Measurements from ENCODE around the gene TXN2.

The TXN2 gene

DNA sequence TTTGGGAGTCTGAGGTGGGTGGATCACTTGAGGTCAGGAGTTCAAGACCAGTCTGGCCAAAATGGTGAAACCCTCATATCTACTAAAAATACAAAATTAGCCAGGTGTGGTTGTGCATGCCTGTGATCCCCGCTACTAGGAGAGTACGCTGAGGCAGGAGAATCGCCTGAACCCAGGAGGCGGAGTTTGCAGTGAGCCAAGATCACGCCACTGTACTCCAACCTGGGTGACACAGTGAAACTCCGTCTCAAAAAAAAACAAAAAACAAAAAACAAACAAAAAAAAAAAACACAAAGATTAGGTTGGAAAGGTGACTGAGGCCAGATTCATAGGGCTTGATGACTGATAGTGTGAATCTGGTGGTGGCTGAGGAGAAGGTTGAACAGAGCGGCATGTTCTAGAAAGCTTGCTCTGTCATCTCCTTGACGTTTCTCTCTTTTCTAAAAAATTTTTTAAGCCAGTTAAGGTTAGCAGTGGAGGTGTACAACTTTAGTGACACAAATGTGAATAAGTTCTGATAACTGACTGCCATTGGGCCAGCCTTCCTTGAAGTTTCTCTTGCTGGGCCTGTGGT lies 40.9 kb downstream of the TXN2 start:
- Histone ChIP-seq H3K9me2 (replicated peaks; ENCODE audit: control insufficient read depth, low read length) (no peaks in the 10 kb centered on the region), H3F3A (ENCODE audit: control insufficient read depth, insufficient read depth) (no peaks in the 10 kb centered on the region), H3K36me3 (ENCODE audit: control insufficient read depth, low read length) (no peaks in the 10 kb centered on the region), H4K20me1 (ENCODE audit: control insufficient read depth, insufficient read depth, low read depth, low read length) (no peaks in the 10 kb centered on the region), H3K79me2 (ENCODE audit: control insufficient read depth, low read length) (no peaks in the 10 kb centered on the region), H3K4me3 (ENCODE audit: low read length) (no peak overlapping the region), H3K27me3 (ENCODE audit: control insufficient read depth, low read length) (peaks cover 8% of the 10 kb centered on the region; the same call in 1 of the 2 replicates), H3K27ac (ENCODE audit: low read depth, low read length) (no peak overlapping the region), H3K9me3 (ENCODE audit: control insufficient read depth, insufficient read depth, low read length) (no peaks in the 10 kb centered on the region), H3K4me2 (ENCODE audit: low read length) (no peak overlapping the region), H3K4me1 (ENCODE audit: control insufficient read depth, low read length) (peaks cover 8% of the 10 kb centered on the region)
- TF ChIP-seq, protein P1, sequence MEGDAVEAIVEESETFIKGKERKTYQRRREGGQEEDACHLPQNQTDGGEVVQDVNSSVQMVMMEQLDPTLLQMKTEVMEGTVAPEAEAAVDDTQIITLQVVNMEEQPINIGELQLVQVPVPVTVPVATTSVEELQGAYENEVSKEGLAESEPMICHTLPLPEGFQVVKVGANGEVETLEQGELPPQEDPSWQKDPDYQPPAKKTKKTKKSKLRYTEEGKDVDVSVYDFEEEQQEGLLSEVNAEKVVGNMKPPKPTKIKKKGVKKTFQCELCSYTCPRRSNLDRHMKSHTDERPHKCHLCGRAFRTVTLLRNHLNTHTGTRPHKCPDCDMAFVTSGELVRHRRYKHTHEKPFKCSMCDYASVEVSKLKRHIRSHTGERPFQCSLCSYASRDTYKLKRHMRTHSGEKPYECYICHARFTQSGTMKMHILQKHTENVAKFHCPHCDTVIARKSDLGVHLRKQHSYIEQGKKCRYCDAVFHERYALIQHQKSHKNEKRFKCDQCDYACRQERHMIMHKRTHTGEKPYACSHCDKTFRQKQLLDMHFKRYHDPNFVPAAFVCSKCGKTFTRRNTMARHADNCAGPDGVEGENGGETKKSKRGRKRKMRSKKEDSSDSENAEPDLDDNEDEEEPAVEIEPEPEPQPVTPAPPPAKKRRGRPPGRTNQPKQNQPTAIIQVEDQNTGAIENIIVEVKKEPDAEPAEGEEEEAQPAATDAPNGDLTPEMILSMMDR (IDR thresholded peaks at IDR 0.05; ENCODE audit: low read depth, low read length, poor library complexity, severe bottlenecking), result no peak
- TF ChIP-seq EZH2phosphoT487 (IDR thresholded peaks at IDR 0.05; ENCODE audit: borderline replicate concordance, low read length), result no peak

DNA sequence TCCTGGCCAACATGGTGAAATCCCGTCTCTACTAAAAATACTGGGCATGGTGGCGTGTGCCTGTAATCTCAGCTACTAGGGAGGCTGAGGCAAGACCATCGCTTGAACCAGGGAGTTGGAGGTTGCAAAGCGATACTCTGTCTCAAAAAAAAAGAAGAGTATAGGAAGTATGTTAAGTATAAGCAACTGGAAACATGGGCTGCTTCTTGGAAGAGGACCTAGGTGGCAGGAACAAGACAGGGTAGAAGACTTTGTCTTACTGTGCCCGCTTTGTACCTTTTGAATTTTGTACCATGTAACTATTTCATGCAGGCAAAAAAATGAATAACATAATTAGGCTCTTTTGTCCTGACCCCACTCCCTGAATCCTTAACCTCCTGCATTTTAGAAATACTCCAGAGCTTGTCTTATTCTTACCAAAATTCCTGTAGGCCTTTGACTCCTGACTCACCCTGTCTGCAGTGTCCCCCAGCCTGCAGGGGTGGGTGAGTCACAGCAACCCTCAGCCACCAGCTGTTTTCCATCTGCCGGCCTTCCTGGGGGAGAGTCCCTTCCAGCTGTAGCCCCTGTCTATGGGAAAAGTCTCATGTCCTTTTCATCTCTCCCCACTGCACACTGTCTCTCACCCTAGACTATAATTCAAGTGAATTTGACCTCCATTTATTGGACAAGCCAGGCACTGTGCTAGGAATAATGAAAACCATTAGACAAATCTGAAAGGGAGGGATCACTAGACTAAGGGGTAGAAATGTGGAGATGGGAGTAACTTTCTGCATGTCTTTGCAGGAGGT lies 41.8 kb downstream of the TXN2 start:
- no peak overlapping the region for H3K27ac ChIP-seq (ENCODE audit: low read depth, low read length)
- peaks cover 9% of the 10 kb centered on the region for H3K4me1 ChIP-seq (ENCODE audit: control insufficient read depth, low read length)
- H3K4me2 ChIP-seq (ENCODE audit: low read length), result no peak overlapping the region

DNA sequence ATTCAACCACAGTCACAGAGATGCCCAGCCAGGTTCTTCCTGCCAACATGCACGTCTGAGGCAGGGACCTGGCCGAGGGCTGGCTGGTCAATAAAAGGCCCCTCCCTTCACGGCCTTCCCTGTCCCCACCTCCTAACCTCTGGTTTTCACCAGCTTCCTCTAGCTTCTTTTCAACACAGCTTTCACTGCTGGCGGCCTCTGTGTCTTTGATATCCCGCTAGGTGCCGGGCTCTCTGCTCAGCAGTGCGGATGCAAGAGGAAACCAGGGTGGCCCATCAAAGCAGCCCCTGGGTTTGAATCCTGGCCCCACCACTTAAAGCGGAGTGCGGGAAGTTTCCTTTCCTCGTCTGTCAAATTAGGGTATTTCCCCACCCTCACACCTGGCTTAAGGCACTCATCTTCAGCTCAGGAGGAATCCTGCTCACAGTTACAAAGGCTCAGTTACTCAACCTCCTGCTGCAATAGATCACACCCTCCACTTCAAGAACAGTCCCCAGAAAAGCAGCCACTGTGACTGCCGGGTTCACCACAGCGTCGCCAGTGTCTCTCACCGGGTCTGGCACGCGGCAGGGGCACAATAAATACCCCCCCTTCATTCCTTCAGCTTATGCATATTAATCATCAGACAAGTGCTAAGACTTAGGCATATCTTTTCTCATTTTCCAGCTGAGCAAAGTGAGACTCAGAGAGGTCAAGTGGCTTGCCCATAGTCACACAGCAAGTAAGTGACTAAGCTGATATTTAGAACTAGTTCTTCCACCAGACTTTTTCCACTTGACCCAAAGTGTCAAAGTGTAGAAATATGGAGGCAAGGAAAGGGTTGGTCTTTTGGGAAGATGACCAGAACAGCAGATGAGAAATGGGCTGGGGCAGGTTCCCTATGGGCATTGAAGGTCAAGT lies 45.7 kb downstream of the TXN2 start:
- H3K4me1 ChIP-seq (ENCODE audit: control insufficient read depth, low read length), result peaks cover 7% of the 10 kb centered on the region
- no peak overlapping the region for H3K4me3 ChIP-seq (ENCODE audit: low read length)
- no peak overlapping the region for H3K4me2 ChIP-seq (ENCODE audit: low read length)
- no peaks in the 10 kb centered on the region for H4K20me1 ChIP-seq (ENCODE audit: control insufficient read depth, insufficient read depth, low read depth, low read length)
- no peaks in the 10 kb centered on the region for H3F3A ChIP-seq (ENCODE audit: control insufficient read depth, insufficient read depth)
- H3K9me3 ChIP-seq (ENCODE audit: control insufficient read depth, insufficient read depth, low read length), result no peaks in the 10 kb centered on the region
- no peak for TF ChIP-seq EZH2phosphoT487 (IDR thresholded peaks at IDR 0.05; ENCODE audit: borderline replicate concordance, low read length)
- TF ChIP-seq, protein P1 (IDR thresholded peaks at IDR 0.05; ENCODE audit: low read depth, low read length, poor library complexity, severe bottlenecking), result no peak
- no peak overlapping the region for H3K27ac ChIP-seq (ENCODE audit: low read depth, low read length)
- peaks cover 11% of the 10 kb centered on the region; the same call in 1 of the 2 replicates for H3K27me3 ChIP-seq (ENCODE audit: control insufficient read depth, low read length)
- no peaks in the 10 kb centered on the region for H3K9me2 ChIP-seq (replicated peaks; ENCODE audit: control insufficient read depth, low read length)
- no peaks in the 10 kb centered on the region for H3K36me3 ChIP-seq (ENCODE audit: control insufficient read depth, low read length)
- no peaks in the 10 kb centered on the region for H3K79me2 ChIP-seq (ENCODE audit: control insufficient read depth, low read length)

More for the DNA sequence above, 41.8 kb downstream of the TXN2 start:
- TF ChIP-seq, protein P1 (IDR thresholded peaks at IDR 0.05; ENCODE audit: low read depth, low read length, poor library complexity, severe bottlenecking), result no peak
- no peak for TF ChIP-seq EZH2phosphoT487 (IDR thresholded peaks at IDR 0.05; ENCODE audit: borderline replicate concordance, low read length)
- no peaks in the 10 kb centered on the region for H3K9me2 ChIP-seq (replicated peaks; ENCODE audit: control insufficient read depth, low read length)
- H4K20me1 ChIP-seq (ENCODE audit: control insufficient read depth, insufficient read depth, low read depth, low read length), result no peaks in the 10 kb centered on the region
- H3K27me3 ChIP-seq (ENCODE audit: control insufficient read depth, low read length), result peaks cover 12% of the 10 kb centered on the region; the same call in 1 of the 2 replicates
- no peaks in the 10 kb centered on the region for H3F3A ChIP-seq (ENCODE audit: control insufficient read depth, insufficient read depth)
- H3K9me3 ChIP-seq (ENCODE audit: control insufficient read depth, insufficient read depth, low read length), result no peaks in the 10 kb centered on the region
- no peaks in the 10 kb centered on the region for H3K36me3 ChIP-seq (ENCODE audit: control insufficient read depth, low read length)
- H3K79me2 ChIP-seq (ENCODE audit: control insufficient read depth, low read length), result no peaks in the 10 kb centered on the region
- no peak overlapping the region for H3K4me3 ChIP-seq (ENCODE audit: low read length)
